HG02973 (cell line): ENCODE measurements around the gene NAA40.

Experiments
- ATAC-seq: cut with Tn5 transposase; IDR thresholded peaks from one replicate; pipeline ENCODE4 v1.9.1; 2021; ENCODE audit warnings: moderate library complexity; ENCODE audit not compliant: unreplicated experiment

Gene NAA40

GRCh38 chr11:63912678-63913077 lies 26.1 kb upstream of the NAA40 start:
- no peak for ATAC-seq

GRCh38 chr11:63913866-63914830 lies 24.7 kb upstream of the NAA40 start:
- no peak for ATAC-seq

- ATAC-seq, result no peak
Observed at GRCh38 chr11:63914896-63915691, 23.7 kb upstream of the NAA40 start.

GRCh38 chr11:63915961-63916836 lies 22.6 kb upstream of the NAA40 start:
- no peak for ATAC-seq

- no peak for ATAC-seq
Observed at GRCh38 chr11:63916837-63917691, 21.7 kb upstream of the NAA40 start, which contains the start of gene RCOR2. Gene RCOR2, minus strand, starts transcription at chr11:63917164. Its CDS starts 708 bp downstream, at chr11:63916456.

GRCh38 chr11:63917692-63918506 lies 20.9 kb upstream of the NAA40 start:
- no peak for ATAC-seq

- ATAC-seq, result no peak
Observed at GRCh38 chr11:63918507-63919191, 20.2 kb upstream of the NAA40 start.

- ATAC-seq, result no peak
Observed at GRCh38 chr11:63919267-63920125, 19.3 kb upstream of the NAA40 start.

- ATAC-seq, result no peak
Observed at GRCh38 chr11:63920126-63920938, 18.5 kb upstream of the NAA40 start.

GRCh38 chr11:63920939-63921417 lies 17.8 kb upstream of the NAA40 start:
- no peak for ATAC-seq

- no peak for ATAC-seq
Observed at GRCh38 chr11:63922673-63923192, 16.1 kb upstream of the NAA40 start.

- ATAC-seq, result no peak
Observed at GRCh38 chr11:63923319-63923718, 15.5 kb upstream of the NAA40 start.

GRCh38 chr11:63929616-63930015 lies 9.2 kb upstream of the NAA40 start:
- no peak for ATAC-seq

- ATAC-seq, result no peak
Observed at GRCh38 chr11:63931045-63931444, 7.8 kb upstream of the NAA40 start.

GRCh38 chr11:63931876-63932275 lies 6.9 kb upstream of the NAA40 start:
- ATAC-seq, result no peak

GRCh38 chr11:63933459-63933858 lies 5.3 kb upstream of the NAA40 start:
- no peak for ATAC-seq
